Gastroesophageal sphincter (tissue), 4 donors: Measurements from ENCODE around the gene OR56B1. TPM values are rescaled to one million over a fixed set of nuclear protein-coding genes. Genes with fewer than 3 reads are reported as not detected.
"Not testable (repeated sequence)": the region's sequence is repeated elsewhere in the genome, so short reads cannot be mapped to it uniquely, and the experiment has no call there.

Experiments used
- ATAC-seq: fragments of 150-250 bp; one replicate; pipeline ENCODE4 v1.9.1; 2016; ENCODE audit warnings: mild to moderate bottlenecking, moderate library complexity
- H3K27ac ChIP-seq, 4 donors: fragments of 200-600 bp; sonication (generic) in 3 of 4; 1 replicate in 3 of 4; 2 replicates in 1 of 4; pipeline ENCODE4 v1.5.1; 2016 to 2019
- H3K27me3 ChIP-seq: fragments of 200-600 bp; sonication (generic); one replicate; pipeline ENCODE4 v1.5.1; 2019
- H3K36me3 ChIP-seq, 2 donors: fragments of 200-600 bp; sonication (generic); one replicate each; pipeline ENCODE4 v1.5.1; 2019; ENCODE audit warnings: control low read depth in 1 of 2
- H3K4me1 ChIP-seq, 3 donors: fragments of 200-600 bp; sonication (generic); 1 replicate in 2 of 3; 2 replicates in 1 of 3; pipeline ENCODE4 v1.5.1; 2016 to 2019; ENCODE audit warnings: control low read depth in 2 of 3
- H3K4me3 ChIP-seq, 2 donors: fragments of 200-600 bp; sonication (generic); one replicate each; pipeline ENCODE4 v1.5.1; 2019; ENCODE audit warnings: mild to moderate bottlenecking in 1 of 2, moderate library complexity in 1 of 2
- H3K9me3 ChIP-seq, 3 donors: fragments of 200-600 bp; sonication (generic); one replicate each; pipeline ENCODE4 v1.5.1; 2017 to 2019; ENCODE audit warnings: control low read depth in 2 of 3
- EP300 ChIP-seq: sonication (generic); formaldehyde crosslinking; IDR thresholded peaks from one replicate; pipeline ENCODE4 v1.6.1; 2017; ENCODE audit warnings: antibody characterized with exemption, mild to moderate bottlenecking
- POLR2A ChIP-seq, 2 donors: fragments of 450-650 bp; IDR thresholded peaks; one replicate each; pipeline ENCODE4 v1.6.1; 2017; ENCODE audit warnings: antibody characterized with exemption in 2 of 2, mild to moderate bottlenecking in 2 of 2, moderate library complexity in 1 of 2
- POLR2AphosphoS5 ChIP-seq: sonication (generic); formaldehyde crosslinking; IDR thresholded peaks from one replicate; pipeline ENCODE4 v1.6.1; 2017; ENCODE audit warnings: antibody characterized with exemption
- WGBS, 2 donors: methylation state at CpG; one replicate each; pipeline ENCODE4 v1.1.5; 2018; ENCODE audit warnings: low coverage in 1 of 2; 5-methylcytosine and 5-hydroxymethylcytosine counted together
- total RNA-seq, 4 donors: library from RNA; depleted of rRNA; stranded (reverse); fragments of >200 nt; gene quantifications; one replicate each; pipeline ENCODE4 v1.1.0, GENCODE V29; 2016
- TF ChIP-seq, protein P1 (sequence below), 4 experiments: fragments of 200-600 bp in 2 of 4; fragments of 450-650 bp in 2 of 4; sonication (generic) in 1 of 4; IDR thresholded peaks; one replicate each; pipeline ENCODE4 v1.5.1; 2017 to 2019; ENCODE audit warnings: antibody characterized with exemption in 4 of 4, mild to moderate bottlenecking in 2 of 4, moderate library complexity in 2 of 4

The OR56B1 gene, protein sequence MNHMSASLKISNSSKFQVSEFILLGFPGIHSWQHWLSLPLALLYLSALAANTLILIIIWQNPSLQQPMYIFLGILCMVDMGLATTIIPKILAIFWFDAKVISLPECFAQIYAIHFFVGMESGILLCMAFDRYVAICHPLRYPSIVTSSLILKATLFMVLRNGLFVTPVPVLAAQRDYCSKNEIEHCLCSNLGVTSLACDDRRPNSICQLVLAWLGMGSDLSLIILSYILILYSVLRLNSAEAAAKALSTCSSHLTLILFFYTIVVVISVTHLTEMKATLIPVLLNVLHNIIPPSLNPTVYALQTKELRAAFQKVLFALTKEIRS
- under 1 TPM in 2 of 4 donors, not detected in 2; 0.13 to 0.19 TPM for total RNA-seq

GRCh38 chr11:5736396-5736795, at the start of gene OR56B1:
TSS of gene OR56B1 (plus strand) at chr11:5736448. CDS start at chr11:5736517, 69 bp downstream.
- whole genome bisulfite sequencing, 2 donors, result 86% methylated on average over 1 of the region's 1 CpG; no CpG with 5 or more reads in 1 of the 2 donors
- no peak for ATAC-seq
- Histone ChIP-seq H3K4me3 (no peak within 1 kb of the TSS), H3K9me3 (peaks cover 0 to 2% (median 0%) of the 10 kb centered on the region in 3 donors), H3K36me3 (no peaks in the 10 kb centered on the region), H3K4me1 (no peaks in the 10 kb centered on the region), H3K27me3 (no peaks in the 10 kb centered on the region), H3K27ac (no peak within 1 kb of the TSS)
- TF ChIP-seq POLR2A (IDR thresholded peaks at IDR 0.05) (no peak), EP300 (no peak), POLR2AphosphoS5 (no peak)
- TF ChIP-seq, protein P1, sequence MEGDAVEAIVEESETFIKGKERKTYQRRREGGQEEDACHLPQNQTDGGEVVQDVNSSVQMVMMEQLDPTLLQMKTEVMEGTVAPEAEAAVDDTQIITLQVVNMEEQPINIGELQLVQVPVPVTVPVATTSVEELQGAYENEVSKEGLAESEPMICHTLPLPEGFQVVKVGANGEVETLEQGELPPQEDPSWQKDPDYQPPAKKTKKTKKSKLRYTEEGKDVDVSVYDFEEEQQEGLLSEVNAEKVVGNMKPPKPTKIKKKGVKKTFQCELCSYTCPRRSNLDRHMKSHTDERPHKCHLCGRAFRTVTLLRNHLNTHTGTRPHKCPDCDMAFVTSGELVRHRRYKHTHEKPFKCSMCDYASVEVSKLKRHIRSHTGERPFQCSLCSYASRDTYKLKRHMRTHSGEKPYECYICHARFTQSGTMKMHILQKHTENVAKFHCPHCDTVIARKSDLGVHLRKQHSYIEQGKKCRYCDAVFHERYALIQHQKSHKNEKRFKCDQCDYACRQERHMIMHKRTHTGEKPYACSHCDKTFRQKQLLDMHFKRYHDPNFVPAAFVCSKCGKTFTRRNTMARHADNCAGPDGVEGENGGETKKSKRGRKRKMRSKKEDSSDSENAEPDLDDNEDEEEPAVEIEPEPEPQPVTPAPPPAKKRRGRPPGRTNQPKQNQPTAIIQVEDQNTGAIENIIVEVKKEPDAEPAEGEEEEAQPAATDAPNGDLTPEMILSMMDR (IDR thresholded peaks at IDR 0.05), result no peak

DNA sequence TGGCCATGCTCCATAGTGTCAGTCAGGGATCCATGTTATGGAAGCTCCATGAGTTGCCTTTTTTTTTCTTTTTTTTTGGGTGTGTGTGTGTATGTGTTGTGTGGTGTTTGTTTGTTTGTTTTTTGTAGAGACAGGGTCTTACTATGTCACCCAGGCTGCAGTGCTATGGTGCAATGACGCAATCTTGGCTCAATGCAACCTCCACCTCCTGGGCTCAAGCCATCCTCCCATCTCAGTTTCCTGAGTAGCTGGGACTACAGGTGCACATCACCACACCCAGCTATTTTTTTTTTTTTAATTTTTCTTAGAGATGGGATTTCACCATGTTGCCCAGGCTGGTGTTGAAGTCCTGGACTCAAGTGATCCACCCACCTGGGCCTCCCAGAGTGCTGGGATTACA, 47.8 kb upstream of the OR56B1 start:
- Histone ChIP-seq H3K4me1 (peaks cover 4 to 55% (median 8%) of the 10 kb centered on the region in 3 donors), H3K4me3 (no peak overlapping the region), H3K27me3 (no peaks in the 10 kb centered on the region), H3K36me3 (no peaks in the 10 kb centered on the region), H3K9me3 (no peaks in the 10 kb centered on the region), H3K27ac (peak overlapping the region in 3 of 4 donors; percentile 75 to 85 (median 84))
- ATAC-seq, result no peak
- TF ChIP-seq, protein P1 (IDR thresholded peaks at IDR 0.05), result no peak
- TF ChIP-seq POLR2AphosphoS5 (no peak), EP300 (no peak), POLR2A (IDR thresholded peaks at IDR 0.05) (no peak)
- 100% methylated on average over 1 of the region's 1 CpG for WGBS, 2 donors

DNA sequence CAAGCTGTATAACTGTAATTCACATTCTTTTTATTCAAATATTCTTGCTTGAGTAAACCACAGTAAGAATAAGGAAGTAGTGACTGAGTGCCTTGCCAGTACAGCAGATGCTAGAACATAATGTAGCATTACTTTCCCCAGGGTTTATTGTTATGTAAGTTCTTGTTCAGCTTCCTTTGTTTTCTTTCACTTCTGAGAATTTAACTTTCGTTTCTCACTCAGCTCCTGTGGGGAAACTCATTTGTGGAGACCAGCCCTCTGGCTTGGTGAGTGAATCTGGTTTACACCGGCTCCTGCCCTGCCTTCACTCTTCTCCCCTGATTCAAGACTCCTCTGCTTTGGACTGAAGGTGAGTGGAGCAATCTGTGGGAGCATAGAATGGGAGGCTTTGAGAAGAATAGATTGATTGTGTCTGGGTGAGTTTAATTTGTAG, 46.7 kb upstream of the OR56B1 start, which contains the start of gene TRIM22:
Gene TRIM22 (plus strand): TSS at position 240 of the 433 bp plus-strand sequence. CDS start 6,443 bp downstream, outside the sequence.
- WGBS, 2 donors, result 0 to 6% methylated on average over 2 of the region's 2 CpGs
- TF ChIP-seq POLR2AphosphoS5, result peak; percentile 55
- TF ChIP-seq EP300, result no peak
- TF ChIP-seq POLR2A (IDR thresholded peaks at IDR 0.05), result no peak
- Histone ChIP-seq H3K36me3 (no peaks in the 10 kb centered on the region), H3K4me3 (peak within 1 kb of the TSS; percentile 51 to 67), H3K27ac (peak within 1 kb of the TSS; percentile 75 to 97 (median 84)), H3K4me1 (peaks cover 3 to 53% (median 4%) of the 10 kb centered on the region in 3 donors), H3K9me3 (no peaks in the 10 kb centered on the region), H3K27me3 (no peaks in the 10 kb centered on the region)
- ATAC-seq, result peak; percentile 62

DNA sequence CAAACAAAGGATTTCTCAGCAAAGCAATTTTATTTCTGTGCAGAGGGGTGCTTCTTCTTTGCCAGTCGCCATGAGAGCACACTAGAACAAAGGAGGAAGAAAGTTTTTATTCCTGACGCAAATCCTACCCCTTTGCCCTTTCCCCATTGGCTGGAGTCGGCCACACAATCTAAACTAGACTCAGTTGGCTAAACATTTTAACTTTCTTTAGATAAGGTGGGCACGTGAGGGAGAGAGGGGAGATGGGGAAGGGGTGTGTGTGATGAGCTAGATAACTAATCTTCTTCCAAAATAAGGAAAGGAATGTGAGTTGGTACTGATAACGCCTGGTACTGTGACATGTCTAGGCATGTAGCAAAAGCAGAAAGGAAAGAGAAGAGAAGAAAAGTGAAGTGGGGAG, 46.0 kb upstream of the OR56B1 start:
- Histone ChIP-seq H3K27me3 (no peaks in the 10 kb centered on the region), H3K4me3 (peak overlapping the region; percentile 51 to 67), H3K4me1 (peaks cover 2 to 51% (median 4%) of the 10 kb centered on the region in 3 donors), H3K36me3 (no peaks in the 10 kb centered on the region), H3K9me3 (no peaks in the 10 kb centered on the region), H3K27ac (peak overlapping the region; percentile 75 to 97 (median 84))
- ATAC-seq, result peak; percentile 19
- TF ChIP-seq, protein P1 (IDR thresholded peaks at IDR 0.05), result no peak
- TF ChIP-seq POLR2A (IDR thresholded peaks at IDR 0.05), result no peak
- TF ChIP-seq POLR2AphosphoS5, result no peak
- no peak for TF ChIP-seq EP300
- 10 to 14% methylated on average over 1 to 5 of the region's 5 CpGs for WGBS, 2 donors

- H3K9me3 ChIP-seq, result no peaks in the 10 kb centered on the region
- peaks cover 0 to 51% (median 4%) of the 10 kb centered on the region in 3 donors for H3K4me1 ChIP-seq
- H3K36me3 ChIP-seq, result peaks cover 0 to 2% of the 10 kb centered on the region in 2 donors
- peak overlapping the region; percentile 51 to 67 for H3K4me3 ChIP-seq
- H3K27me3 ChIP-seq, result no peaks in the 10 kb centered on the region
- TF ChIP-seq EP300 (no peak), POLR2A (IDR thresholded peaks at IDR 0.05) (no peak), POLR2AphosphoS5 (no peak)
- TF ChIP-seq, protein P1 (IDR thresholded peaks at IDR 0.05), result no peak
- WGBS, 2 donors, result 0 to 15% methylated on average over 1 to 2 of the region's 5 CpGs
- peak; percentile 22 for ATAC-seq
- peak overlapping the region; percentile 75 to 97 (median 84) for H3K27ac ChIP-seq
Observed at GRCh38 chr11:5690736-5691135, 45.5 kb upstream of the OR56B1 start.

GRCh38 chr11:5691238-5691963, 44.8 kb upstream of the OR56B1 start:
- Histone ChIP-seq H3K27ac (peak overlapping the region; percentile 34 to 85 (median 80)), H3K4me1 (peaks cover 0 to 57% (median 4%) of the 10 kb centered on the region in 3 donors)
- 92 to 100% methylated on average over 3 to 6 of the region's 12 CpGs for WGBS, 2 donors

More at GRCh38 chr11:5691238-5691963, 44.8 kb upstream of the OR56B1 start:
- ATAC-seq, H3K9me3 ChIP-seq, H3K36me3 ChIP-seq, H3K27me3 ChIP-seq: not testable (repeated sequence)
- peak overlapping the region; percentile 51 to 67 for H3K4me3 ChIP-seq
